Omental fat pad (tissue), 4 donors: Measurements from ENCODE around the gene FBXL15. TPM values are rescaled to one million over a fixed set of nuclear protein-coding genes. Genes with fewer than 3 reads are reported as not detected.

ENCODE experiments used
- ATAC-seq: fragments of 150-250 bp; one replicate; pipeline ENCODE4 v1.9.1; 2016; ENCODE audit warnings: mild to moderate bottlenecking, moderate library complexity; ENCODE audit not compliant: low FRiP score
- DNase-seq: peaks from one replicate; pipeline ENCODE4 v3.0.0-alpha.2; 2019; ENCODE audit warnings: low spot score
- total RNA-seq, 4 donors: library from RNA; depleted of rRNA; stranded (reverse); fragments of >200 nt; gene quantifications; one replicate each; pipeline ENCODE4 v1.1.0, GENCODE V29; 2016
- TF ChIP-seq, protein P1 (sequence below), 3 donors: fragments of 450-650 bp; IDR thresholded peaks; one replicate each; pipeline ENCODE4 v1.5.1; 2016 to 2017; ENCODE audit warnings: antibody characterized with exemption in 3 of 3, mild to moderate bottlenecking in 3 of 3, moderate library complexity in 2 of 3

FBXL15 gene
- total RNA-seq, 4 donors from 2014 or later = 11.7 to 16.8 (median 15.0) TPM

GRCh38 chr10:102397222-102398171, 23.1 kb upstream of the FBXL15 start:
- no peak for ATAC-seq
- no peak for DNase-seq
- TF ChIP-seq, protein P1, sequence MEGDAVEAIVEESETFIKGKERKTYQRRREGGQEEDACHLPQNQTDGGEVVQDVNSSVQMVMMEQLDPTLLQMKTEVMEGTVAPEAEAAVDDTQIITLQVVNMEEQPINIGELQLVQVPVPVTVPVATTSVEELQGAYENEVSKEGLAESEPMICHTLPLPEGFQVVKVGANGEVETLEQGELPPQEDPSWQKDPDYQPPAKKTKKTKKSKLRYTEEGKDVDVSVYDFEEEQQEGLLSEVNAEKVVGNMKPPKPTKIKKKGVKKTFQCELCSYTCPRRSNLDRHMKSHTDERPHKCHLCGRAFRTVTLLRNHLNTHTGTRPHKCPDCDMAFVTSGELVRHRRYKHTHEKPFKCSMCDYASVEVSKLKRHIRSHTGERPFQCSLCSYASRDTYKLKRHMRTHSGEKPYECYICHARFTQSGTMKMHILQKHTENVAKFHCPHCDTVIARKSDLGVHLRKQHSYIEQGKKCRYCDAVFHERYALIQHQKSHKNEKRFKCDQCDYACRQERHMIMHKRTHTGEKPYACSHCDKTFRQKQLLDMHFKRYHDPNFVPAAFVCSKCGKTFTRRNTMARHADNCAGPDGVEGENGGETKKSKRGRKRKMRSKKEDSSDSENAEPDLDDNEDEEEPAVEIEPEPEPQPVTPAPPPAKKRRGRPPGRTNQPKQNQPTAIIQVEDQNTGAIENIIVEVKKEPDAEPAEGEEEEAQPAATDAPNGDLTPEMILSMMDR (IDR thresholded peaks at IDR 0.05) = no peak

GRCh38 chr10:102398172-102399020, 22.2 kb upstream of the FBXL15 start:
- DNase-seq (no peak), ATAC-seq (no peak)
- TF ChIP-seq, protein P1 (IDR thresholded peaks at IDR 0.05) = no peak

DNA sequence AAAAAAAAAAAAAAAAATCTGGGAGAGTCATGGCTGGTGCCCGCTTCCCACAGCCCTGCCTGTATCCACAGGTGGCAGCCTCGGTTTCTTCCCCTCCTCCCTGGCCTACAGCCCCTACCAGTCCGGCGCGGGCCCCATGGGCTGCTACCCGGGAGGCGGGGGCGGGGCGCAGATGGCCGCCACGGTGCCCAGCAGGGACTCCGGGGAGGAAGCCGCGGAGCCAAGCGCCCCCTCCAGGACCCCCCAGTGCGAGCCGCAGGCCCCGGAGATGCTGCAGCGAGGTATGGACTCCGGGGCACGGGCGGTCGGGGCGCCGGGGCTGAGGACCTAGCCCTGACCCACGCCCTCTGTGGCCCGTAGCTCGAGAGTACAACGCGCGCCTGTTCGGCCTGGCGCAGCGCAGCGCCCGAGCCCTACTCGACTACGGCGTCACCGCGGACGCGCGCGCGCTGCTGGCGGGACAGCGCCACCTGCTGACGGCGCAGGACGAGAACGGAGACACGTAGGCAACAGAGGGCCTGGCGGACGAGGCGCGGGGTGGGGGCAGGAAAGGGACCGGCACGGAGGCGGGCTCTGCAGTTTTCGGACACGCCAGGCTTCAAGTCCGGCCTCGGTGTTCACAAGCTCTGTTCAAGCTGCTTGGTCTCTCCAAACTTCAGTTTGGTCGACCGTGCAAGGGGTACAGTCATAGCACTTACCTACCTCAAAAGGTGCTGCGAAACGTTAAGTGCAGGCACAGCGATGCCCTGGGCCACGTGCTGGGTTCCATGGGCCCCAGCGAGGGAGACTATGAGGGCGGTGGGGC, 21.2 kb upstream of the FBXL15 start:
- ATAC-seq (peak; percentile 57), DNase-seq (peak; percentile 68)
- TF ChIP-seq, protein P1 (IDR thresholded peaks at IDR 0.05) = peak in 2 of 3 donors; percentile 34 to 40

DNA sequence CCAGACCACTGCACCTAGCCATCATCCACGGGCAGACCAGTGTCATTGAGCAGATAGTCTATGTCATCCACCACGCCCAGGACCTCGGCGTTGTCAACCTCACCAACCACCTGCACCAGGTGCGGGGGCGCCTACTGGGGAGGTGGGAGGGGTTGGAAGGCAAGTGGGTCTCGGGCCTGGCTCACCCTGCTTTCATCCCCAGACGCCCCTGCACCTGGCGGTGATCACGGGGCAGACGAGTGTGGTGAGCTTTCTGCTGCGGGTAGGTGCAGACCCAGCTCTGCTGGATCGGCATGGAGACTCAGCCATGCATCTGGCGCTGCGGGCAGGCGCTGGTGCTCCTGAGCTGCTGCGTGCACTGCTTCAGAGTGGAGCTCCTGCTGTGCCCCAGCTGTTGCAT, 20.6 kb upstream of the FBXL15 start:
- no peak for ATAC-seq
- TF ChIP-seq, protein P1 (IDR thresholded peaks at IDR 0.05) = no peak

DNA sequence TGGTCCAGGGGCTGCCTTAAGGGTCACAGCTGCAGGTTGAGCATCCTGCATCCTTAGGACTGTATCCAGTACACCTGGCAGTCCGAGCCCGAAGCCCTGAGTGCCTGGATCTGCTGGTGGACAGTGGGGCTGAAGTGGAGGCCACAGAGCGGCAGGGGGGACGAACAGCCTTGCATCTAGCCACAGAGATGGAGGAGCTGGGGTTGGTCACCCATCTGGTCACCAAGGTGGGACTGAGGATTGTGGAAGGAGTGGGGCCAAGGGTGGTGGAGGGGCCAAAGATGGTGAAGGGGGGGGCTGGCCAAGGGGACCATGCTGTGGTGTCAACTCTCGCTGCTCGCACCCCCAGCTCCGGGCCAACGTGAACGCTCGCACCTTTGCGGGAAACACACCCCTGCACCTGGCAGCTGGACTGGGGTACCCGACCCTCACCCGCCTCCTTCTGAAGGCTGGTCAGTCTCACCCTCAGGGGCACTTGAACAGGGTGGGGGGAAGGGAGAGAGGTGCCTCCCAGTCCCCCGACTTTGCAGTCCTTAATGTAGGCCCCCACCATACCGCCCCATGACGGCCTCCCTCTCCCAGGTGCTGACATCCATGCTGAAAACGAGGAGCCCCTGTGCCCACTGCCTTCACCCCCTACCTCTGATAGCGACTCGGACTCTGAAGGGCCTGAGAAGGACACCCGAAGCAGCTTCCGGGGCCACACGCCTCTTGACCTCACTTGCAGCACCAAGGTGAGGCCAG, 19.9 kb upstream of the FBXL15 start:
- ATAC-seq (no peak), DNase-seq (no peak)
- TF ChIP-seq, protein P1 (IDR thresholded peaks at IDR 0.05) = no peak

More for the DNA sequence above, 20.6 kb upstream of the FBXL15 start:
- no peak for DNase-seq

DNA sequence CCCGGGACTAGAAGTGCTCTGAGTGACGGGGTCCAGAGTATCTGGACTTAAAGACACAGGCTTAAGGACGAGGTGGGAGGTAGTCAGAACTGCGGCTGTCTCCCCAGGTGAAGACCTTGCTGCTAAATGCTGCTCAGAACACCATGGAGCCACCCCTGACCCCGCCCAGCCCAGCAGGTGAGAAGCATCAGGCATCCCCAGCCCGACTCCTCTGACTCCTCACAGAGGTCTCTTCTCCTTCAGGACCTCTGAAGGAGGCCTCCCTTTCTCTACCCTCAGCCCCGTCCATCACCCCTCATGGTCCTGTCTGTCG, 19.3 kb upstream of the FBXL15 start:
- ATAC-seq = no peak
- TF ChIP-seq, protein P1 (IDR thresholded peaks at IDR 0.05) = no peak
- DNase-seq = no peak
